ELR (cell line): Measurements from ENCODE around the gene TTPAL.
A peak's percentile ranks its signal among the peaks of the same experiment; 100 is the strongest.

Experiments used
- DNase-seq: peaks from one replicate; pipeline ENCODE4 v3.0.0-alpha.2; 2015; ENCODE audit warnings: low read depth

TTPAL gene

DNA sequence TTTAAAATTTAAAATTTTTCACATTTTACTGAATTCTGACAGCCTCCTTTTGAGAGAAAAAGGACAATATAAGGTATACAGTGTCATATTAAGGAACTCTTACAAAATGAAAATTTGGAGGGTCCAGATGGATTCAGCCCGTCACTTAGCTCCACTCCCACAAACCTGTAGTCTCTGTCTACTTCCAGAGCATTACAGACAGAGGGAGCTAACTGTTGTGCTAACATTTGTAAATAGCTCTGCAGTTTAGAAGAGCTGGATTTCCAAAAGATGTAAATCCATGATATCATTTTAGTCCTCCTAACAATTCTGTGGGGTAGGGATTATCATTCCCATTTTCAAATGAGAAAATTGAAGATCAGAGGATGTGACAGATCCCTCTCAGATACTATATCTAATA lies 62.3 kb downstream of the TTPAL start:
- DNase-seq, result no peak

DNA sequence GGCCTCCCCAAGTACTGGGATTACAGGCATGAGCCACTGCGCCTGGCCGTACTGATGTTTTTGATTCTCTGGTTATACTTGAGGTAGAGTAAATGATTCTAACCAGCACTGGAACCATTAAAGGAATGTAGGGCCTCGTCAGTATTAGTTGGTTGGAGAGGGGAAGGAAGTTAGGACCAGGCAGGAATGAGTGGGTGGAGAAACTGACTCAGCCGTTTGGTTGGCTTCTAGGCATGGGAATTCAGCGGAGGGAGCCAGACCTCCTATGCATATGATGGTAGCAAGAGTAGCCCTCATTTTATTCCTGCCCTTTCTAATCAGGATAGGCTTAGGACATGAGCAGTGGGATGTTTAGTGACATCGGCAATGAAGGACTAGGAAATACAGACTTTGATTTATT lies 65.2 kb downstream of the TTPAL start:
- peak; percentile 90 for DNase-seq

GRCh38 chr20:44541992-44542391 lies 66.3 kb downstream of the TTPAL start:
- DNase-seq, result no peak

GRCh38 chr20:44542890-44543289 lies 67.2 kb downstream of the TTPAL start:
- DNase-seq, result no peak

DNA sequence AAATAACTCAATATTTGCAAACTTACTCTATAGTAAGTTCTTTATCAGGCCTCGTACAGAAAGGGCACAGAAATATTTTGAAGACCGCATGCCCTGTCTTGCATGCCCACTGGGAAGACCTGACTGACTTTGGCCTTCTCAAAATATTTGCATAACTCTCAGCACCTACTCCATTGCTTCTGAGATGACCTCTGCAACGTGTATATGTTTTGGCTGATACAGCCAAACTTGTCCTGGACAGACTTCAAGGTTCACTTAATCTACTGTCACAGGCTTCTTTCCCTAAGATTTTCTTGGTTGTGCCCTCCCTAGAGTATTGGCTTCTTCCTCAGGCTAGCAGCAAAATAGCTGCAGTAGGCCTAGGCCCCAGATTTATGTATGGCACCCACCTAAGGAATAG lies 67.7 kb downstream of the TTPAL start:
- no peak for DNase-seq
